AG08395 (cell line): Measurements from ENCODE around the gene OR6K6.

Source experiments
- DNase-seq: peaks from one replicate; pipeline ENCODE4 v3.0.0; 2012; ENCODE audit warnings: mixed read lengths, low spot score

The OR6K6 gene, protein sequence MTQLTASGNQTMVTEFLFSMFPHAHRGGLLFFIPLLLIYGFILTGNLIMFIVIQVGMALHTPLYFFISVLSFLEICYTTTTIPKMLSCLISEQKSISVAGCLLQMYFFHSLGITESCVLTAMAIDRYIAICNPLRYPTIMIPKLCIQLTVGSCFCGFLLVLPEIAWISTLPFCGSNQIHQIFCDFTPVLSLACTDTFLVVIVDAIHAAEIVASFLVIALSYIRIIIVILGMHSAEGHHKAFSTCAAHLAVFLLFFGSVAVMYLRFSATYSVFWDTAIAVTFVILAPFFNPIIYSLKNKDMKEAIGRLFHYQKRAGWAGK

DNA sequence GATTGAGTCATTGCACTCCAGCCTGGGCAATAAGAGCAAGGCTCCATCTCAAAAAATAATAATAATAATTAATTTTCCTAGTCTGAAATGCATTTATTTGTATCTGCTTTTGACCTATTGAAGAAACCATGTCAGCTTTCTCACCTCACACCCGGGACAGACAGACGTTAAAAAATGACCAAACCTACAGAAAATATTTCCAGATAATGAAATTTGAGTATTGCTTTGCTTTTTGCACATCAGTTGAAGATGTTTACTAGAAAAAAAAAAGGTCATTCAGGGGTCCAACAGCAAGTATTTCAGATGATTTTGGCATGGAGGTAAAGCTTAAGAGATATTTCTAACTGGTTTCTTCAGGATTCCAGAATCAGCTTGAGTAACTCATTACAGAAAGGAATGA, at the start of gene OR6K6:
Gene OR6K6 (plus strand): TSS at position 301 of the 400 bp plus-strand sequence. CDS start 168 bp downstream, outside the sequence.
- no peak for DNase-seq

DNA sequence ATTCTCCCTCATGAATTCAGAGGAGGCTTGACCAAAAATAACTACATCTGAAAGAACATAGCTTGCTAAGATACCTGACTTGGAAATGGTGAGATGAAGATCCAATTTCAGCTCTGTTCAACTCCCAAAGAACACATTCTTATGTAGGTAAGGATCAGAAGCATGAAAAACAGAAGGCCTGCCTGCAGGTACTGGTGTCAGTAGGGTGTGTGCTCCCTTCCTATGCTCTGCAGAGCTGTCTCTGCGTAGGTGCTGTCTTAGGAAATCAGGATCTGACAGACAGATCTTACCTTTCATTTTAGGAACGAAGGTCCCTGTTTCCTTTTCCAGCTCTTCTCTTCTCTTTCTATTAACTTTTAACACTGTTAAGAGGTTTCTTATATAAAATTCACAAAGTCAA, 48.4 kb upstream of the OR6K6 start:
- no peak for DNase-seq

DNA sequence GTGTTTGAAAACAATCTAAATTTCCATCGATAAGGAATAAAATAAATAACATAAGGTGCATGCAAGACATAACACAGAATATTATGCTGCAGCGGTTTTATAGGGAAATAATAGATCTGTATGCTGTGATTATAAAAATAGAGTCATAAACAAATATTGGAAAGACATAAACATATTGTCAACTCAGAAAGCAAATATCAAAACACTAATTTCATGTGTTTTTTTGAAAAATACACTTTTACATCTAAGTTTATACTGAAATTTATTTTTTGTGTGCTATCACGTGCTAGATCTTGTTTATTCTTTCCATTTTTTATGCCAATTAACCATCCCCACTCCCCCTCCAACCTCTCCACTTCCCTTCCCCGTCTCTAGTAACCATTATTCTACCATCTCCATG, 43.4 kb upstream of the OR6K6 start:
- no peak for DNase-seq

DNA sequence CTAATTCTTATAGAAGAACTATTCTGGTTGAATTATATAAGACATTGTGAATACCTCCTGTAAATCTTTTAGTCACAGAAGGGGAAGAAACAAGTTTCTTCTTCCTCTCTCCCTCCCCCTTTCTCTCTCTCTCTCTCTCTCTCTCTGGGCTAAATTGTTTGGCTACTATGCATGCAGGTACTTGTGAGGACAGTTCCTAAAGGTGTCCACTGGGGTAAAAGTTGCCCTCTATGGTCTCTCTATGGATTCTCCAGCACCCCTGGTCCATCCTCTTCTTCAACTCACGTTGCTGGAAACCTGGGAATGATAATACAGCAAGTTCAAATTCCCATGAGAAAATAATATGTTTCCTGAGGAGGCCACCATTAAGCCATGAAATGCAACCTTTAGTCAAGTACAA, 39.8 kb upstream of the OR6K6 start:
- DNase-seq: no peak

DNA sequence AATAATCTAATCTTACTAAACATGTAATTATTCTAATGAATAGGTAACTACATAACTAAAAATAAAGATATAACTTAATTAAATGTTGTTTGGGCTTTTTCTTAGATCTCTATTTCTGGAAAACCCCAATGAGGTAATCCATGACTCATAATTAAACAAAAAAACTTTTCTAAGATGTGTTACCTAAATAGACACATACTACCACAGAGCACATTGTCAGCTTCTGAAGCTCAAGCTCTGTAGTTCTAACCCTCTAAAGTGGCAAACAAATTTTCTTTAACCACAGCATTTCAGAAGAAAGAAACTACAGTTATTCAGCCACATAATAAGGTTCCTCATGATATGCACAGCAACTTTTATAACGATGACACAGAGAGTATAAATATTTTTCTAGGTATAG, 38.2 kb upstream of the OR6K6 start:
- no peak for DNase-seq

DNA sequence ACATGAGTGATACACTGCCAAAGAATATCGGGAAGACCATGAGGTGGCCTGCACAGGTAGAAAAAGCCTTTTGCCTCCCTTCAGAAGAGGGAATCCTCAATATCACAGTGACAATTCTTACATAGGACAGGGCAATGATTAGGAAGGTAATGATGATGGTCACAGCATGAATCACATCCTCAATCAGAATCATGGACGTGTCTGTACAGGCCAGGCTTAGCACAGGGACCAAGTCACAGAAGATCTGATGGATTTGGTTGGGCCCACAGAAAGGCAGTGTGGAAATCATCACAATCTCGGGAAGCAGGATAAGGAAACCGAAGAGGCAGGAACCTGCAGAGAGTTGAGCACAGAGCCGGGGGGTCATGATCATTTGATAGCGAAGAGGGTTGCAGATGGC, 37.2 kb upstream of the OR6K6 start:
- DNase-seq: no peak

DNA sequence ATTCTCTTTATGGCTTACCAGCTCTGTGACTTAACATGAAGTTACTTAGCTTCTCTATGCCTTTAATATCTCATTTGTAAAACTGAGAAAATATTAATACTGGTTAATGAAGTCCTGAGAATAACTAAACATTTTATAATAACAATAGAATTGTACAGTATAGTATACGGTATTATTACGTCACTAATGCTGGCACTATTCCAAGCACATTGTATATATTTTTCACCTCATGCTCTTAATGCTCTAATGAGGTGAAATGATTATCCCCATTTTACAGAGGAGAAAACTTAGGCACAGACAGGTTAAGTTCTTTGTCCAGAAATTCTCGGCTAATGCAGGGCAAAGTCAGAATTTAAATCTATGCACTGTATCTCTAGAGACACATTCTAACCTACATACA, 34.9 kb upstream of the OR6K6 start:
- no peak for DNase-seq

DNA sequence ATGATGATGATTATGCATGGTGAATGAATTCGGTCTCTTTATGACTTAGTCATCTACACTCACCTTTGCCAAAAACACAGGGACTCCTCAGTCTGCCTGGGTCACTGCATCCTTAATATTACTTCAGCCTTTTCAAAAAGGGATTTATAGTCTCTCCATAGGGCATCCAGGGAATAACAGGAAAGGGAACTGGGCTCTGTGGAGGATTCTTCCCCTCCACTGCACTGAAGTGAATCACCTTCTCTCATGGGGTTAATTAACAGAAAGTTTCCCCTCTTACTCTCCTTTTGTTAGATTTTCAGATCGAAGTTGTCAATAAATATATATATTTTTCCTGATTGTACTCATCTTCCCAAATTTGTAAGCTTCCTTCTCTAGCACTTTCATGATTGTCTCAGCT, 33.9 kb upstream of the OR6K6 start, which contains the start of gene OR6K3:
Gene OR6K3 (minus strand): TSS at position 101 of the 400 bp plus-strand sequence. CDS start 2,605 bp downstream, outside the sequence.
- DNase-seq: no peak

DNA sequence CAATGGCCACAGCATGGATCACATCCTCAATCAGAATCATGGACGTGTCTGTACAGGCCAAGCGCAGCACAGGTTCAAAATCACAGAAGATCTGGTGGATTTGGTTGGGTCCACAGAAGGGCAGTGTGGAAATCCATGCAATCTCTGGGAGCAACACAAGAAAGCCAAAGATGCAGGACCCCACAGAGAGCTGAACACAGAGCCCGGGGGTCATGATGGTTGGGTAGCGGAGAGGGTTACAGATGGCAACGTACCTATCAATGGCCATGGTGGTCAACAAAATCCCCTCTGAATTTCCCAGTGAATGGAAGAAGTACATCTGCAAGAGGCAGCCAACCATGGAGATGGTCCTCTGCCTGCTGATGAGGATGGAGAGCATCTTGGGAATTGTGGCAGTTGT, 30.1 kb upstream of the OR6K6 start:
- DNase-seq: no peak

DNA sequence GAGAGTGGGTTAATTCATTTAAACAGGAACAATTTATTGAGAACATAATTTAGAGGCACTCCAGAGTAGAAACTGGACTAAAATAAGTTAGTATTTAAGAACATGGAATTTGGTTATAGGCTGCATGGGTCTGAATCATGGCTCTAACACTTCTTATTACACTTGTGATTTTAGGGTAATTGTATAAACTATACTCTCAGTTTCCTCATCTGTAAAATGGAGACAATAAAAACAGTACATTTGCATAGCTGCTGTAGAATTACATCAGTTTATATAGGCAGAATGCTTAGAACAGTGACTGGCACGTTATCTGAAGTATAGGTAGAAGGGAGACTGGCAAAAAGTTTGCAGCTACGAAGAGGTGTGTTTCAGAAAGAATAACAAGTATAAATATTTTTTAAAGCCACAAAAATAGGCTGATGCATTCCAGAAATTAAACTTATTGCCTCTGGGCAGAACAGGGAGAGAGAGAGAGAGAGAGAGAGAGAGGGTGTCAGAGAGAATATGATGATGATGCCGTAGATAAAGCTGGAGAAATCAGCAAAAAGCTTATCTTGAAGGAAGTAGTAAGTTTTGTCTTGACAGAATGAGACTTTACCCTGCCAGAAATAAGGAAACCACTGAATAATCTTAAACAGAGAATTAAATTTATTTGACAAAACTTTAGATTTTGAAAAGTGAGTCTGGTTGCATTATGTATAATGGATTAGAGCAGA, 25.9 kb upstream of the OR6K6 start:
- DNase-seq: no peak

DNA sequence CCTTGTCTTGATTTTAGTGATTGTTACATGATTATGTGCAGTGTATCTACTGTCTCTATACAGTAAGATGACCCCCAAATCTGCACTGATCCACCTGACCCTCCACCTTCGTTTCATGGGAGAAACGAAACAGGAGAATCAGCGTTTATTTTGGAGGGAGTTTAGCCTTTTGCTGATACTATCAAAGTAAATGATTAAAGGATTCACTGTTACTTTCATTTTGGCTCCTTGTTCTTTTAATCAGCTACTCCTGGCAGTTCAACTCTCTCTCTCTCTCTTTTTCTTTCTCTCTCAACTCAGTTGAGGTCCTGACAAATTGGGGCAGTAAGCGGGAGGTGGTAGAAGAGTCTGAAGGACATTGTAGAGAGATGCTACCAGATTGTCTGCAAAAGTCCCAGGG, 24.1 kb upstream of the OR6K6 start:
- DNase-seq: no peak

DNA sequence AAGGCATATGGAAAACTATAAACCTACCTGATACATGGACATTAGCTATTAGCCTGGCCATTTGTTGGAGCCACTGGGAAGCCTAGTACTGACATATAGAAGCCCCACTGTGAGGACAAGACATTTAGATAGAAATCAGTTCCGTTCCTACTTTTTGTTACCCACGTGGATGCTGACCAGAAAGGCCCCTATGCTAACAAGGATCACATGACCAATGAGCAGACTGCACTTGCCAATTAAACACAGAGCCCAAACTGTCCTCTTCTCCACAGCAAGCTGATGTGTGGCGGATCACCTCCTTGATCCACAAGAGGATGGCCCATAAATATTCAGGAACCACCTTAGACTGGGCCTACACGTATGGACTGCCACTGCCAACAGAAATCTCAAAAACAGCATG, 22.8 kb upstream of the OR6K6 start:
- DNase-seq: no peak

DNA sequence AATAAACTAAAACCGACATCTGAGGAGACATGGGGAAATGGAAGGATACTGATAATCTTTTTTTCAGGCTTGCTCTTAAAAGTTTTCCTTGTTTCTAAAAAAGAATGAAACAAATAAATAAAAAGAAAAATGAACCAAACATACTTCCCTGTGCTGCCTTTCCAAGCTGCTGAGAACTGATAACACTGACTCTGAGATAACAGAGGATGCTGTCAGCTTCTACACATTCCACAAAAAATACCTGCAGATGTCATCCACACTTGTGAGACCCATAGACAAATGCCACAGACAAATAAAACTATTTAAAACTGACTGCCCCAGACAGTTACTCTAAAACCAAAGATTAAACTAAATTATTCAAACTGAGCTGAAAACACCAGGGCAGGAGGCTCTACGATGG, 22.0 kb upstream of the OR6K6 start:
- no peak for DNase-seq

DNA sequence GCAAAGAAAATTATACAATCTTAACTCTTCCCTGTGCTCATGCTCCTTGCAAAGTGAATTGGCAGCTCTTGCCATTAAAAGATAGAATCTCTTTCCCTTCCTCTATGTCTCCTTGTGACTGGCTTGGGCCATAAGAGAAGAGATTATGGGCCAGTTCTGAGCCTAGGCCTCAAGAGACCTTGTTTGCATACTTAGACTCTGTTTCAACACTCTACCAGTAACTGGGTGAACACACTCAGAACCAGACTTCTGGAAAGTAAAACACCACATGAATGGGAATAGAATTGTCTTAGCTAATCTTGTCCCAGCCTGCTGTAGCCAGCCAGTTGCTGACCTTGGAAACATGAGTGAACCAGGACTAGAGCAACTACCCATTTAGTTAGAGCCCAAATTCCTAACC, 18.7 kb upstream of the OR6K6 start:
- no peak for DNase-seq

DNA sequence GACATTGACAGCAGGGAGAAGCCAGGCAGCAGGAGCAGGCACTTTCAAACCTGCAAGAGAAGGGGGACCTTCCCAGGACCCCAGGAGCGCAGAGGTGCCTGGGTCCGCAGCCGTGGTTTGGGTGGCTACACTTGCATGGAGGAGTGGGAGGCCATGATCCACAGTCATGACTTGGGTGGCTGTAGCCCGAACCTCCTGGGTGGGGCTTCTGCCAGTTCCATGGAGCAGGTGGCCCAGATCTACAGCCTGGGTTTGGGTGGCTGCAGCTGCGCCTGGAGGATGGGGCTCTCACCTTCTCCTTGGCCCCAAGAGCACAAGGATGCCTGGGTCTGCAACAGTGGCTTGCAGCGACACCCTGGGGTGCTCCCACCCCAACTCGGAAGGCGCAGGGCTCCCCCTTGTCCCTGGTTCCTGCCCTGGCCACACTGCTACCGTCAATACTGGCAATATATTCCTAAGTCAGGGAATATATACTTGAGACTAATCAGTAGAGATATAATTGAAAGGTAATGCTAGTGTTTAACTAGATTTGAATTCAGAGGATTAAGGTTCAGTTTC, 2.3 kb upstream of the OR6K6 start:
- no peak for DNase-seq

DNA sequence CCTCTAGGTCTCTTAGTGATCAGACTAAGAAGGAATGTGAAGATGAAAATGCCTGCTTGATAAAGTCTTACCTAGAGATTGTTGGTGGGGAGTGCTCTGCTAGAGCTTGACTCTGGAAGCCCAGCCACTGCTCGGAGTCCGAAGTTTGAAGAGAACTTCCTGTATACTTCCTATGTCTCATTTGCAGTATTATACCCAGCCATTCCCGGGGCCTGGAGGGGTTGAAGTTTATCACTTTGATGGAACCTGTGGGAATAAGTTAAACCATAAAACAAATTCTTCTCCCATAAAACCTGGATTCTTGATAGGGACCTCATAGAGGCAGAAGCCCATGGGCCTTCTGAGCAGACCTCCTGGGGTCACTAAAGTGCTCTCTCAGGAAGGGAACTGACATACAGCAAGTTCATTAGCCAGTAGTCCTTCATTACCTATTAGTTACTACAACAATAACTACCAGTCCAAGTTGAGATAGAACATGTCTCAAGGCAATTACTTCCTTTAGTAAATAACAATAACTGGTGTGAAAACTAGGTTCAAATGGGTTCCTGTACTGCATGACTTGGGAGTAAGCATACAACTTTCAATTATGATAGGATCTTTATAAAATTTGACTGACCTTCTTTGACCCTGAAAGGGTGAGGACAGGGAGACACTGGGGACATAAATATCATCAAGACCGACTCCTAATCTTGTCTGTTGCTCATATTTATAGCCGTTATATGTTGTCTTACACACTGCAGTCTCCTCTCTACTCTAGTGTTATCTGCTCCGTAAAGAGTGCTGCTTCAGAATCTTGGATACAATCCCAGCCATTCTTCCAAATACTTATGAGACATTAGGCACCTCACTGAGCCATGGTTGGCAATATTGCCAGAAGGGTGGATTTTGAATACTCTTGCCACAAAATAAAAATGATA, 17.7 kb downstream of the OR6K6 start, which contains the start of gene OR6N1:
Gene OR6N1 (minus strand): TSS at position 246 of the 917 bp plus-strand sequence. CDS start 5,513 bp downstream, outside the sequence.
- no peak for DNase-seq

DNA sequence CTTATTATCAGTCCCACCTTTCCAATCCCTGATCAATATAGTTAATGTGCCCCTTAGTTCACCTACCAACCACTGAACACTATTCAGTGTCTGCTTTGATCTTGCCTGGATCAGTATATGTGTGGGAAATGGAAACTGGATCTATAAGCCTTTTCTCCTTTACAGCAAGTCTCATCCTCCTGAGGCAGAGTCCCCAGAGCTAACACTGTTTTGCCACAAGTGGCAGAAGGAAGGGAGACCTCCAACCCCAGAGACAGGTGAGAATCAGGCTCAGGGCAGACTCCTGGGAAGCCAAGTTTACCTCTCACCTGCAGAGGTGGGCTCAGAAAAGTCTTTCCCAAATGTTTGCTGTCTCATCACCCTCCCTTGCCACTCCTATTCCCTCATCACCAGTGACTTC, 26.6 kb downstream of the OR6K6 start, which contains the start of gene OR6N2:
Gene OR6N2 (minus strand): TSS at position 101 of the 400 bp plus-strand sequence. CDS start 3,569 bp downstream, outside the sequence.
- DNase-seq: no peak

DNA sequence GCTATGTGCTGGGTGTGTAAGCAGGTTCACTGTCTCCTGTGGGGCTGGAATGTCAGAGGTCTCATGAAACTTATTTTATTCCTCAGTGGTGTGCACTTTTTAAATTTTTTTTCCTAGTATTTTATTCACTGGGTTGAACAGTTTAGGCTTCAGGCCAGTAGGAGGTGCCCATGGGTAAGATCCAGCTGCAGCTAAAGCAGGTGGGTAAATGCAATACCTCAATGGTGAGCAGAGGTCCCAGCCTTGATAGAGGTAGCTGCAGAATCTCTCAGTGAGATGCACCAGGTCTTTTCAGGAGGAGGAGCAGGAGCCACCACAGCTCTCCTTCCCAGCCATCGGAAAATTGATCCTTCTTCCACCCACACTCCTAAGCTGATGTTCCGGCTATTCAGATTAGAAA, 39.1 kb downstream of the OR6K6 start:
- DNase-seq: no peak

DNA sequence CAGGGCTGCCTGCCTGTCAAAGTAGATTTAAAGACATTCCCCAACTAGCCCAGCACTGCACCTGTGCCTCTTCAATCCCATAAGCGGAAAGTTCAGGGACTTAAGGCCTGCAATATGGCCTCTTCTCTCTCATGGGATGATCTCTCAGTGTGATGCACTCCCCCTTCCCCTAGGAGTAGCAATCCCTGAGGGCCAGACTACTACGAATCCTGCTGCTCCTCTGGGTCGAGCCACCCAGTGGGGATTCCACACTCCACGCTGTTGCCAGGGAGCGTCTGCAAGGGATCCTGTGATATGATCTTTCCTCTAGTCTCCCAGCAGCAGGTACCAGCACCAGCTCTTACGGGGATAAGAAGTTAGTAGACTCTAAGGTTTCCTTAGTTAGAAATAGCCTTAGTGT, 39.7 kb downstream of the OR6K6 start:
- no peak for DNase-seq

DNA sequence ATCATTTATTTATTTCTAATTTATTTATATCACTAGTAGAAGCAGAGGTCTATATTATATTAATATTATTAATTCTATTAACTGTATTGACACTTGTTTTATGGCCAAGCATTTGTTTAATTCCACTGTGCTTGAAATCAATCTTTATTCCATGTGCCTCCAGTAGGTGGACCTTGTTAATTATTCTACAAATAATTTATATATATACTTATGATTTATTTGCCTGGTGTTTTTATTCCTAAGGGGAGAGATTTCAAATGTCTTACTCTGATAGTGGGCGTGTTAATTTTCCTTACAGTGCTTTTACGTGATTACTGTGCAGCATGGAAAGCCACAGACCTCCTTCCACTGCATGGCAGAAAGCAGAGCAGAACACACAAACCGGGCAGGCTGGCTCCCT, 44.0 kb downstream of the OR6K6 start:
- no peak for DNase-seq

DNA sequence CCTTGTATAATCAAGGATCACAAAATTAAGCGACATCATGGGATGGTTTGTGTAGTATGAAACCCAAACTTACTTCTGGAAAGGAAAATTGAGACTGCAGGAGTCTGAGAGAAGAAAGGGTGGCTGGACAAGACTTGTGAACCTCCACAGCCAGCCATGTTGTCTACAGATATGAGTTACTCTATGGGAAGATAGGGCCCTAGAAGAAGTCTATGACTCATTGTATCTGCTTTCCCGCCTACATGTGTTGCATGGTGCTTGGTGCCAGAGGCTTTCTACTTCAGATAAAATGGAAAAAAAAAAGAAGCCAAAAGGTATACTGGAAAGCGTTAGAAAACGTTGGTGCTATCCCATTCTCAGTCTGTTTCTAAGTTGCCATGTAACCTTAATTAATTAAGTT, 45.2 kb downstream of the OR6K6 start:
- no peak for DNase-seq

DNA sequence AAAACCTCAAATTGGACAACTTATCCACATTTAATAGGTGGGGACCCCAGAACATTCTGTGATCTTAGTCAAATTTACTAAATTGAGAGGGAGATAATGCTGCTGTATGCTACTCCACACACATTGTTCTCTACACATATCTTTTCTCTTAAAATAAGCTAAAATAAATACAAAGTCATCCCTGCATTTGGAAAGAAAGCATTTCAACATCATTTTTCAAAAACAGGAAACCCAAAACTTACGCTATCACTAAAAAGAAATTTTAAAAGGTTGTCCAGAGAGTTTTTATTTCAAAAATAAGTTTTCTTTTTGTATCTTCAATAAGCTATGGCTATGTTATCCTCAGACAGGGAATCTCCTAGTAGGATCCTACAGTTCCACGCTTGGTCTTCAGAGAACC, 46.0 kb downstream of the OR6K6 start:
- no peak for DNase-seq
